K562 (cell line): ENCODE results near the gene RPS17. TPM values are rescaled to one million over a fixed set of nuclear protein-coding genes. Genes with fewer than 3 reads are reported as not detected.

Experiments used
- AFF1 ChIP-seq, 2 experiments: fragments of 450-650 bp; IDR thresholded peaks; 2 replicates each; pipeline ENCODE4 v1.6.1; 2018; ENCODE audit warnings: mild to moderate bottlenecking in 2 of 2, low read depth in 1 of 2; ENCODE audit not compliant: partially characterized antibody in 2 of 2
- HNRNPK ChIP-seq: fragments of 200-400 bp; formaldehyde crosslinking; IDR thresholded peaks from one replicate; pipeline ENCODE4 v1.6.1; 2018; ENCODE audit warnings: mild to moderate bottlenecking, low read depth, low read length; ENCODE audit not compliant: poor library complexity, severe bottlenecking
- KDM5B ChIP-seq: fragments of 200-600 bp; sonication (generic); IDR thresholded peaks from 2 replicates; pipeline ENCODE4 v1.6.1; 2012; ENCODE audit warnings: low read depth, mild to moderate bottlenecking, moderate library complexity, low read length, control low read depth, inconsistent platforms; ENCODE audit not compliant: insufficient replicate concordance
- KHSRP ChIP-seq: fragments of 450-650 bp; IDR thresholded peaks from 2 replicates; pipeline ENCODE4 v1.6.1; 2017
- MGA ChIP-seq: fragments of 450-650 bp; IDR thresholded peaks from 2 replicates; pipeline ENCODE4 v1.6.1; 2016; ENCODE audit warnings: mild to moderate bottlenecking, moderate library complexity
- PKNOX1 ChIP-seq: fragments of 450-650 bp; IDR thresholded peaks from 2 replicates; pipeline ENCODE4 v1.6.1; 2016
- ZFP1 ChIP-seq: fragments of 450-650 bp; formaldehyde crosslinking; IDR thresholded peaks from 2 replicates; pipeline ENCODE4 v1.4.0; 2020; ENCODE audit warnings: mild to moderate bottlenecking, mixed read lengths
- polyA plus RNA-seq, 8 experiments: library from polyadenylated mRNA; depleted of rRNA in 4 of 8; stranded (reverse) in 5 of 8; unstranded in 3 of 8; fragments of >200 nt; fragmentation: Nextera tagmentation in 2 of 8; fragmentation: Illumina TruSeq in 1 of 8; extraction: Ambion mirVana in 2 of 8; extraction: Trizol in 1 of 8; gene quantifications; 2 replicates each; pipeline versions ENCODE4 v1.2.1 to v1.2.3, GENCODE V29; 2011 to 2014; ENCODE audit warnings: inconsistent platforms in 1 of 8, missing spikeins in 1 of 8
- total RNA-seq, 7 experiments: library from RNA; depleted of rRNA in 6 of 7; stranded (reverse); fragments of >200 nt in 6 of 7; fragmentation: Illumina TruSeq in 2 of 7; extraction: Trizol in 2 of 7; gene quantifications; 2 replicates each; pipeline versions ENCODE4 v1.2.1 to v1.2.3, GENCODE V29; 2011 to 2021; ENCODE audit warnings: low replicate concordance in 1 of 7
- TF ChIP-seq, protein P1 (sequence below), 2 experiments: fragments of 250-450 bp in 1 of 2; fragments of 450-650 bp in 1 of 2; sonication (Bioruptor Pico) in 1 of 2; IDR thresholded peaks; 2 replicates each; pipeline versions ENCODE4 v1.6.1 to v1.8.0; 2016 to 2021; ENCODE audit warnings: mild to moderate bottlenecking in 2 of 2, moderate library complexity in 2 of 2, missing compliant biosample characterization in 1 of 2, missing genetic modification characterization in 1 of 2

The RPS17 gene
- total and polyA plus RNA-seq, 9 of the 15 experiments (the other 6 are each of a cell fraction or from before 2014, with no cell fraction given): 1,988 to 6,515 (median 5,229) TPM

- TF ChIP-seq MGA (no peak), KHSRP (no peak), ZFP1 (CRISPR knock-in tag) (no peak), PKNOX1 (peak; percentile 62), HNRNPK (no peak), AFF1 (IDR thresholded peaks at IDR 0.05; ENCODE audit: low read depth in 1 of 2, partially characterized antibody in 2 of 2) (peak in 1 of 2 experiments; percentile 38), KDM5B (no peak)
- TF ChIP-seq, protein P1, sequence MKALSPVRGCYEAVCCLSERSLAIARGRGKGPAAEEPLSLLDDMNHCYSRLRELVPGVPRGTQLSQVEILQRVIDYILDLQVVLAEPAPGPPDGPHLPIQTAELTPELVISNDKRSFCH (CRISPR knock-in tag; IDR thresholded peaks at IDR 0.05): no peak
- TF ChIP-seq, protein P1 (tag; IDR thresholded peaks at IDR 0.05): no peak
Observed at GRCh38 chr15:82530606-82531379, 9.5 kb downstream of the RPS17 start (continued).
